Stimulated activated CD8-positive, alpha-beta memory T cell treated with anti-CD3 and anti-CD28 coated beads, Interleukin-7, amount 100 ng/mL, for 24 hours (primary cell): ENCODE measurements around the gene ZBTB48.

Experiments
- DNase-seq: peaks from one replicate; pipeline ENCODE4 v3.0.0-alpha.2; 2020; ENCODE audit warnings: low read depth

ZBTB48 gene

DNA sequence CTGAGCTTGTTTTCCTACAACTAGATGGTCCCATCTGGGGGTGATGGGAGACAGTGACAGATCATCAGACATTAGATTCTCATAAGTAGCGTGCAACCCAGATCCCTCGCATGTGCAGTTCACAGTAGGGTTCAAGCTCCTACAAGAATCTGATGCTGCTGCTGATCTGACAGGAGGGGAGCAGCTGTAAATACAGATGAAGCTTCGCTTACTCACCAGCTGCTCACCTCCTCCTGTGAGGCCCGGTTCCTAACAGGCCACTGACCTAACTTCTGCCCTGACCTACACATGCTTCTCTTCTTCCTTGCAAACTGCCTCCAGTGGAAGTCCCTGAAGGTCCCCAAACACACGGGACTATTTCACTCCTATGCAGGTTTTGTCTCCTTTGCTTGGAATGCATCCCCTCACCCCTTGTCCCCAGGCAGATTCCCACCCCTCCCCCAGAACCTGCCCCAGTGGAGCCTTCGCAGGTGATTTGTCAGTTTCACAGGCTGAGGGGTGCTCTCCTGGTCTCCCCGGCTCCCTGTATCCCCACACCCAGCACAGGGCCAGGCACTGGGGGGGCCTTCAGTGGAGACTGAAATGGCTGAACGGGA, 5.7 kb upstream of the ZBTB48 start:
- no peak for DNase-seq

DNA sequence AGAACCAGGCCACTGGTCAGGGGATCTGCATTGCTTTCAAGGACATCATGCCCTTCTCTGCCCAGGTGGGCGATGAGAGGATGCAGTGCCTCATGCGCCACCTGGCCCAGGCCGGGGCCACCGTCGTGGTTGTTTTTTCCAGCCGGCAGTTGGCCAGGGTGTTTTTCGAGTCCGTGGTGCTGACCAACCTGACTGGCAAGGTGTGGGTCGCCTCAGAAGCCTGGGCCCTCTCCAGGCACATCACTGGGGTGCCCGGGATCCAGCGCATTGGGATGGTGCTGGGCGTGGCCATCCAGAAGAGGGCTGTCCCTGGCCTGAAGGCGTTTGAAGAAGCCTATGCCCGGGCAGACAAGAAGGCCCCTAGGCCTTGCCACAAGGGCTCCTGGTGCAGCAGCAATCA, 5.0 kb upstream of the ZBTB48 start:
- DNase-seq, result no peak

DNA sequence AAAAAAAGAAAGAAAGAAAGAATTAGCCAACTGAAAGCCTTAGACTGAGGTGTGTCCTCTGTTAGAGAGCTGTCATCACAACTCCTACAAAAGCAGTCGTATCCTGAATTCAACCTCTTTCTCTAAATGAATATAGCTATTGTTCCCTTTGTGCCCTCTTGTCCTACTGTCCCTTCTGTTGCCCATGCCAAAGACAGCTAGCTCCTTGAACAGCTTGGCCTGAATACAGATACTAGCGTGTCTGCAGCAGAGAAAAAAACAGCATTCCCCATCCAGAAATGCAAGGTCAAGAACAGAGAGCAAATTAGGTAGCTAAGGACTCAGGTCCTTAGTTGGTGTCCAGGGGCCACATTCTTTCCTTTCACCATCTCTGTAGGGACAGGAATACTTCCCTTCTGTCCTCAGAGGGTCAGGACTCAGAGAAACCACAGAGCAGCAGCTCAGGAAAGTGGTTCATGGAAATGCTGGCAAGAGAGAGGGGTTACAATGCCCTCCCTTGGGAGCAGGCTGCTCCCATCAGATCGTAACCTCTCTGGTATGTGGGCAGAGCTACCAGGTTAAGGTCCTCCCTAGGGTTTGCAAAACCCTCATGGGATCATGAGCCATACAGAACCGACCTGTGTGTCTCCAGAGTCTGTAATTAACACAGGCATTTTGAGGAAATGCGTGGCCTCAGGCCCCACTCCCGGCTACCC, 1.8 kb upstream of the ZBTB48 start:
- no peak for DNase-seq

DNA sequence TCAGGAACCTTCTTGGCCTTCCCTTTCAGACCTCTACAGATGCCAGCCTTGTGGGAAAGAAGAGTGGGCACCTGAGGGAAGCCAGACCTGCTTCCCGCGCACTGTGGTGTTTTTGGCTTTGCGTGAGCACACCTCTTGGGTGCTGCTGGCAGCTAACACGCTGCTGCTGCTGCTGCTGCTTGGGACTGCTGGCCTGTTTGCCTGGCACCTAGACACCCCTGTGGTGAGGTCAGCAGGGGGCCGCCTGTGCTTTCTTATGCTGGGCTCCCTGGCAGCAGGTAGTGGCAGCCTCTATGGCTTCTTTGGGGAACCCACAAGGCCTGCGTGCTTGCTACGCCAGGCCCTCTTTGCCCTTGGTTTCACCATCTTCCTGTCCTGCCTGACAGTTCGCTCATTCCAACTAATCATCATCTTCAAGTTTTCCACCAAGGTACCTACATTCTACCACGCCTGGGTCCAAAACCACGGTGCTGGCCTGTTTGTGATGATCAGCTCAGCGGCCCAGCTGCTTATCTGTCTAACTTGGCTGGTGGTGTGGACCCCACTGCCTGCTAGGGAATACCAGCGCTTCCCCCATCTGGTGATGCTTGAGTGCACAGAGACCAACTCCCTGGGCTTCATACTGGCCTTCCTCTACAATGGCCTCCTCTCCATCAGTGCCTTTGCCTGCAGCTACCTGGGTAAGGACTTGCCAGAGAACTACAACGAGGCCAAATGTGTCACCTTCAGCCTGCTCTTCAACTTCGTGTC, 995 bp upstream of the ZBTB48 start:
- DNase-seq, result no peak

DNA sequence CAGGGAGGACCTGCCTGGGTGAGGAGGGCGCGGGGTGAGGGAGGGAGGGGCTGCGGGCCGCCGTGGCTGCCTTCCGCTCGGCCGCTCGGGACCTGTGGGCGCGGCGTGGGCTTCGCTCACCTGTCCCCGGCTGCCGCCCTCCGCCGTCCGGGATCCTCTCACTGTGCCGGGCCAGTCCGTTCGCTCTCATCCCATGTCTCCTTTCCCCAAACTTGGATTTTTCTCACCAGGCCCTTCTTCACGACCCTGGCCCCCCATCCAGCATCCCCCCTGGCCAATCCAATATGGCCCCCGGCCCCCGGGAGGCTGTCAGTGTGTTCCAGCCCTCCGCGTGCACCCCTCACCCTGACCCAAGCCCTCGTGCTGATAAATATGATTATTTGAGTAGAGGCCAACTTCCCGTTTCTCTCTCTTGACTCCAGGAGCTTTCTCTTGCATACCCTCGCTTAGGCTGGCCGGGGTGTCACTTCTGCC, 362 bp downstream of the ZBTB48 start:
- no peak for DNase-seq

DNA sequence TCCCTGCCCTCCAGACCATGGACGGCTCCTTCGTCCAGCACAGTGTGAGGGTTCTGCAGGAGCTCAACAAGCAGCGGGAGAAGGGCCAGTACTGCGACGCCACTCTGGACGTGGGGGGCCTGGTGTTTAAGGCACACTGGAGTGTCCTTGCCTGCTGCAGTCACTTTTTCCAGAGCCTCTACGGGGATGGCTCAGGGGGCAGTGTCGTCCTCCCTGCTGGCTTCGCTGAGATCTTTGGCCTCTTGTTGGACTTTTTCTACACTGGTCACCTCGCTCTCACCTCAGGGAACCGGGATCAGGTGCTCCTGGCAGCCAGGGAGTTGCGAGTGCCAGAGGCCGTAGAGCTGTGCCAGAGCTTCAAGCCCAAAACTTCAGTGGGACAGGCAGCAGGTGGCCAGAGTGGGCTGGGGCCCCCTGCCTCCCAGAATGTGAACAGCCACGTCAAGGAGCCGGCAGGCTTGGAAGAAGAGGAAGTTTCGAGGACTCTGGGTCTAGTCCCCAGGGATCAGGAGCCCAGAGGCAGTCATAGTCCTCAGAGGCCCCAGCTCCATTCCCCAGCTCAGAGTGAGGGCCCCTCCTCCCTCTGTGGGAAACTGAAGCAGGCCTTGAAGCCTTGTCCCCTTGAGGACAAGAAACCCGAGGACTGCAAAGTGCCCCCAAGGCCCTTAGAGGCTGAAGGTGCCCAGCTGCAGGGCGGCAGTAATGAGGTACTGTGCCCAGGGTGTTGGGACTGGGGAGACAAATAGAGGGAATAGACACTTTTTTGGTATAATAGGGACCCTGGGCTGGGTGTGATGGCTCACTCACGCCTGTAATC, 1.0 kb downstream of the ZBTB48 start:
- DNase-seq, result no peak

DNA sequence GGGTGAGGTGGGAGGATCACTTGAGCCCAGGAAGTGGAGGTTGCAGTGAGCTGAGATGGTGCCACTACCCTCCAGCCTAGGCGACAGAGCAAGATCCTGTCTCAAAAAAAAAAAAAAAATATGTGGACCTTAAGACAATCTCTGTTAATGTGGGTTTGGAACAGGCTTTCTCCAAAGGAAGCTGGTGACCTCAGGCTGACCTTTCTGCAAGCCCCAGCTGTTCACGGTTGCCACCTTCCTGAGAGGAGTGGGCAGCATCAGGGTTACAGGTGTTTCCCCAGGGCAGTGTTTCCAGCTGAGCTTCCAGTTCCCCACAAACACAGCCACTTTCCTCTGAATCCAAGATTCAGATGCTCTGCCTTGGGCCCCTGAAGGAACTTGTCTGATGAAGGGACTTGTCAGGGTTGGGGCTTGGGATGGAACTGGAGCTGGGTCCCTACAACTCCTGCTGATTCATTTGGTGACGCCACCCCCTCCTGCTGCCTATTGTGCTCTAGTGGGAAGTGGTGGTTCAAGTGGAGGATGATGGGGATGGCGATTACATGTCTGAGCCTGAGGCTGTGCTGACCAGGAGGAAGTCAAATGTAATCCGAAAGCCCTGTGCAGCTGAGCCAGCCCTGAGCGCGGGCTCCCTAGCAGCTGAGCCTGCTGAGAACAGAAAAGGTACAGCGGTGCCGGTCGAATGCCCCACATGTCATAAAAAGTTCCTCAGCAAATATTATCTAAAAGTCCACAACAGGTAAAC, 1.9 kb downstream of the ZBTB48 start:
- DNase-seq, result no peak

DNA sequence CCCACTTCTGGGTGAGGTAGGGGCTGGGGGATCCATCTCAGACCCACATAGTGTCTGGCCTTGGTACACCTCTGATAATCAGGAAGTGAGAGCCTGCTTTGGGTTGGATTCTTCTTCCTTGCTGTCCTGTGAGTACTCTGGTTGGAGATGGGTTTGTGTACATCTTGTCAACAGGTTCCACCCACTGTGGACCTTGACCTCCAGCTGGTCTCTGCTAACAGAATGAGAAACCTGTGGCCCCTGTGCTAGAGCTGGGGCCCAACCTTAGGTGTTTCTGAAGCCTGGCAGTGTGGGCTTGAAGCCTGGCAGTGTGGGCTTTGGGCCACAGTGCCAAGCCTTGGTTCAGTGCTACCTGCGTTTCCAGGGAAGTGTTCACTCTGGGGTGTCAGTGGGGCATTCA, 2.6 kb downstream of the ZBTB48 start:
- no peak for DNase-seq

DNA sequence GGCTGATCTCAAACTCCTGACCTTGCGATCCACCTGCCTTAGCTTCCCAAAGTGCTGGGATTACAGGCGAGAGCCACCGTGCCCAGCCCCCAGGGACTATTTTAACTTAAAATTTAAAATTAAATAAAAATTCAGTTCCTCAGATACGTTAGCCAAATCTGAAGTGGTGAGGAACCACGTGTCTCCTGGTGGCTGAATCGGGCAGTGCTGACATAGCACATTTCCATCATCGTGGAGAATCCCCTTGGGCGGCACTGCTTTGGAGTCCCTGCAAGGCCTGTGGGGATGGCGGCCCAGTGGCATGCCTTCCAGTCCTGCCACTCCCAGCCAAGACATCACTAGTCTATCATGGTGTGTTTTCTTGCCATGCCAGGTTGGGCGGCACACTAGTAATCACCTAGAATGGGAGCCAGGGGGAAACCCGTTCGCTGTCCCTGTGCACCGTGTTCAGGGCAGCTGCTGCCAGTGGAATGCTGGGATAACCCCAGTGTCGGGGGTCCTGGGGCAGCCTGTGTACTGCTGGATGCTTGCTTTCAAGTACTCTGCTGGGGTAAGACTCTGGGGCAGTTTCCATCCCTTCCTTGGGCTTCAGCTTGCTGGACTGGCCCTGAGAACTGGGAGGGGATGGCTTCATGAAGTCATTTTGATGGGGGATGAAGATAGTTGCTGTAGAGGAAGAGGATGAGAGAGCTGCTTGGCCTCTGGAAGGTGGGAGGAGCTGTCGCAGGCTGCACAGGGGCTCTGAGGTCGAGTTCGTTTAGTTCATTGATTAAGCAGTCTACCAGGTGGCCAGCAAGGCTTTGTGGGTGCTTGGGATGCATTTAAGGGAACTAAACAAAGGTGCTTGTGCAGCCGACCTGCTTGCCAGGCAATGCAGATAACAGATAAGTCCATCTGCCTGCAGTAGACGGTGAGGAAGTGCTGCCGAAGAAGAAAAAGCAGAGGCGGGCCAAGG, 4.6 kb downstream of the ZBTB48 start:
- no peak for DNase-seq

DNA sequence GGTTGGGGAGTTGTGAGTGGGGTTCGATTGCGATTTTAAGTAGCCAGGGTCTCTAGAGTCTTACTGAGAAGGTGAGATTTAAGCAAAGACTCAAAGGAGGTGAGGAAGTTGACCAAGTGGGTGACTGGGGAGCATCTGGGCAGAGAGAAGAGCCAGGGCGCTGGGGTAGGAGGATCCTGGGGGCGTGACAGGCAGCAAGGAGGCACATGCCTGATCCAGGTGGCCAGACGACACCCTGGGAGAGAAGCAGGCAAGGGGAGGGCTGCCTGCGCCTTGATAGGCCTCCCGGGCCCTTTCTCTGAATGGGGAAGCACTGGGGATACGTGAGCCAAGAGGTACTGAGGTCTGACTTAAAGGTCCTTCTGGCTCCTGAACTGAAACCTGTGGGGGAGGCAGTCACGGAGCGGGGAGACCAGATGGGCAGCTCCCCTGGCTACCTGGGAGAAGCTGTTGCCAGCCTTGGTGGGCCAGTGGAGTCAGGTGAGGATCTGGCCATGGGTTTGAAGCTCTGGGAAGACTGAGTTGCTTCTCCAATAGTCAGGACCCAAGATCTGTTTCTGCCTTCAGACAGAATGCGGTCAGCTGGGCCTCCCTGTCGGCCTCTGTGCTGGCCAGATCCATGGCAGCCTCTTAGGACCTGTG, 5.4 kb downstream of the ZBTB48 start:
- DNase-seq, result no peak

DNA sequence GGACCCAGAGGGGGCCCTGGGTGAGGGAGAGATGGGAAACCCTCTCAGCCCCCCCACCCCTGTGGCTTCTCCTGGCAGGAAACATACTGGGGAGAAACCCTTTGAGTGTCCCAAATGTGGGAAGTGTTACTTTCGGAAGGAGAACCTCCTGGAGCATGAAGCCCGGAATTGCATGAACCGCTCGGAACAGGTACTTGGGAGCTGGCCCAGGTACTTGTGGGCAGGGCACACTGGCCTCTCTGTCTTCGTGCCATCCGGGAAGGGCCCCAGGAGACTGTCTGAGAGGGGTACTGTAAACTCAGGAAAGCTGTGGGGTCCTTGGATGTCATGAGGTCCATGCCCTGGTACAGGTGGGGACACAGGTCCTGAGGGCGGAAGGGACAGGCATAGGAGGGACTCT, 6.0 kb downstream of the ZBTB48 start:
- DNase-seq, result no peak

DNA sequence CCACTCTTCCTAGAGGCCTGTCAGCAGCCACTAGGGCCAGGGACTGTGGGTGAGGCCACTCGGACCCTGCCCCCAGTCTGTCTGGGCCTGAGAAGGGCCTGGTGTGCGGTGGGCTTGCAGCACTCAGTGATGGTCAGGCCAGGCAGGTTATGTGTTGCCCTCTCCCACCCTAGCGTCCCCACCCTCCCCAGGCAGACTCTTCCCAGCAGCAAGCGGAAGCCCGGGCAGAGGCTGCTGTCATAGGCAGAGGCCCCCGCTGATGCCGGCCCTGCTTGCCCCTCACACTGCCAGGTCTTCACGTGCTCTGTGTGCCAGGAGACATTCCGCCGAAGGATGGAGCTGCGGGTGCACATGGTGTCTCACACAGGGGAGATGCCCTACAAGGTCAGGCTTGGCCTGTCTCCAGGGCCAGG, 6.6 kb downstream of the ZBTB48 start:
- no peak for DNase-seq

DNA sequence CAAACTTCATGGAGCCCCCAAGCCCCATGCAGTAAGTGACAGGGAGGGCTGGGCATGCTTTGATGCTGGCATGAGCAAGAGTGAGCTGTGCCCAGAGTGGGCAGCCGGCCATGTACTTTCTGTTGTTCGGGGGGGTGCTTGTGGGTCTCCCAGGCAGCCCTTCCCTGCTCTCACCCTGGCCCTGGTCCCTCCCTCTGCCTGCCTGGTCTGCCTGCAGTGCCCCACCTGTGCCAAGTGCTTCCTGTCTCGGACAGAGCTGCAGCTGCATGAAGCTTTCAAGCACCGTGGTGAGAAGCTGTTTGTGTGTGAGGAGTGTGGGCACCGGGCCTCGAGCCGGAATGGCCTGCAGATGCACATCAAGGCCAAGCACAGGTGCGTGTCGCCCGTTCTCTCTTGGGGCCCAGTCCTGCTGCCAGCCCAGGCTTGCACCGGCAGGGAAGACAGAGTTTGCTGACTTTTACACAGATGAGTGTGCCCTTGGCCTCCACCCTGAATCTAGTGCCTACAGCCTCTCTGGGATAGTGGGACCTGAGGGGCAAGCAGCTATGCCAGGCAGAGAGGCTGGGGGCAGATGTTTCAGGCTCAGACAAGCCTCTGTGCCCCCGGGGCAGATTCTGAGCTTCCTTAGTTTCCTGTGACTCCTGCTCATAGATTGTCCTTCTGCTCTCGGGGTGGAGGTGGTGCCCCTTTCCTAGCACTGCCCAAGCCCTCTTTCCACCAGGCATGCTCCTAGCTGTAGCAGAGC, 7.6 kb downstream of the ZBTB48 start:
- DNase-seq, result no peak

DNA sequence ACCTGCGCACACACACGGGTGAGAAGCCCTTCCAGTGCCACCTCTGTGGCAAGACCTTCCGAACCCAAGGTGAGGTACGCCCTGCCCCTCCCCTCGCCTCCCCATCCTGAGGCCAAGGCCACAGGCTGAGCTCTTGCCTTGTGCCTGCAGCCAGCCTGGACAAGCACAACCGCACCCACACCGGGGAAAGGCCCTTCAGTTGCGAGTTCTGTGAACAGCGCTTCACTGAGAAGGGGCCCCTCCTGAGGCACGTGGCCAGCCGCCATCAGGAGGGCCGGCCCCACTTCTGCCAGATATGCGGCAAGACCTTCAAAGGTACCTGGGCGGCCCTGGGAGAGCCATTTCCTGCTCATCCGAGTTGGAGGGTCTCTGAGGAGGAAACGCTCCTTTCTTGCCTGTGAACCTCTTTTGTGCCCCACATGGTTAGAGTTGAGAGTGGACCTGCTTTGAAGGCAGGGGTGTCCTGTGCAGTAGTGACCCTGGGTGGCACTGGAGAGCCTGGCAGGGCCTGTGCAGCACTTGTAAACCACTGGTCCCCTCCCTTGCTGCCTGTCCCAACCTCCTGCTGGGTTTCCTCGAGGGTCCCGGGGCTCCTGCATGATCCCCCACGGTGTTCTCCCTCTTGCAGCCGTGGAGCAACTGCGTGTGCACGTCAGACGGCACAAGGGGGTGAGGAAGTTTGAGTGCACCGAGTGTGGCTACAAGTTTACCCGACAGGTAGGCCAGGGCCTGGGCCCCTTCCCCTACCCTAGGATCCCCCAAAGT, 8.5 kb downstream of the ZBTB48 start:
- DNase-seq, result no peak

DNA sequence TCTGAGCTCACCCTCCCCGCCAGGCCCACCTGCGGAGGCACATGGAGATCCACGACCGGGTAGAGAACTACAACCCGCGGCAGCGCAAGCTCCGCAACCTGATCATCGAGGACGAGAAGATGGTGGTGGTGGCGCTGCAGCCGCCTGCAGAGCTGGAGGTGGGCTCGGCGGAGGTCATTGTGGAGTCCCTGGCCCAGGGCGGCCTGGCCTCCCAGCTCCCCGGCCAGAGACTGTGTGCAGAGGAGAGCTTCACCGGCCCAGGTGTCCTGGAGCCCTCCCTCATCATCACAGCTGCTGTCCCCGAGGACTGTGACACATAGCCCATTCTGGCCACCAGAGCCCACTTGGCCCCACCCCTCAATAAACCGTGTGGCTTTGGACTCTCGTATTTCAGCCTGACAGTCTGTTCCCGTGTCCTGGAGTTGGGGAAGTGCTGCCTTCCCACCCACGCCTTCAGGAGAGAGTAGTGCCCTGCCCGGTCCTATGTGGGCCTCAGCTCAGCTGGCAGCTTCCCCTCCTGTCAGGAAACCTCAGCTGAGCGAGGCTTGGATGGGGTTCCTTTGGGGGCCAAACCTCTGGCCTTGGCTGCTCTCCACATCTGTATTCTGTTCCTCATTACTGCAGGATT, 9.2 kb downstream of the ZBTB48 start:
- no peak for DNase-seq

DNA sequence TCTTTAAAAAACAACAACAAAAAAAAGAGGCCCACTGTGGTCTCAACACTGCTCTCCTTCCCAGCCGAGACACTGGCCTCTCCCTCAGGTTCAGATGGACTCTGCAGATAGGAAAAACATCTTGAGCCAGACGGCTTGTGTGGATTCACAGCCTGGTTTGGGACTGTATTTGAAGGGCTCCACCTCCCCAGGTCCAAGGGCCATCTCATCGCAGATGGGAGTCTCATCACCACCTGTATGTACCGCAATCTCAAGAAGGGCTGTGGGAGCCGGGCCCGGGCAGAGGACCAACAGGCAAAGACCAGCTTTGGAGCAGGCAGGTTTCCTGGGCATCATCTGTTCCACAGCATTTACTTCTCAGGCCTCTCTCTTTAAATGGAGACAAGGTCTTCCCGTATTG, 10.3 kb downstream of the ZBTB48 start:
- DNase-seq, result no peak

DNA sequence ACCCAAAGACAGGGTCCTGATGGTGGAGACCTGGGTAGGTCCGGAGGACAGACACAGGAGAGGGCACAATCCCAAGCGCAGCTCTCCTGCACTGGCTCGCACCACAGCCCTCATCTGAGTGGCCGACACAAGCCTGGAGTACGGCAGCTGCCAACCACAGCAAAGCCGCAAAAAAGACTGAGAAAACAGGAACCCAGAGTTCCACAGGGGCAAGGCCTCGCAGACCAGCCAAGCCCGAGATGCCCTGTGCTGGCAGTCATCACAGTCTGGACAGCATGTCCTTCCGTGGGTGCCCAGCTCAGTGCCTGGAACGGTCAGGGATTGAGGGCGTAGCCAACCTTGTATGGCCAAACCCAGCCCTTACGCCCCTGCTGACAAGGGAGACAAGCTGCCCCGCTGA, 11.4 kb downstream of the ZBTB48 start:
- no peak for DNase-seq

DNA sequence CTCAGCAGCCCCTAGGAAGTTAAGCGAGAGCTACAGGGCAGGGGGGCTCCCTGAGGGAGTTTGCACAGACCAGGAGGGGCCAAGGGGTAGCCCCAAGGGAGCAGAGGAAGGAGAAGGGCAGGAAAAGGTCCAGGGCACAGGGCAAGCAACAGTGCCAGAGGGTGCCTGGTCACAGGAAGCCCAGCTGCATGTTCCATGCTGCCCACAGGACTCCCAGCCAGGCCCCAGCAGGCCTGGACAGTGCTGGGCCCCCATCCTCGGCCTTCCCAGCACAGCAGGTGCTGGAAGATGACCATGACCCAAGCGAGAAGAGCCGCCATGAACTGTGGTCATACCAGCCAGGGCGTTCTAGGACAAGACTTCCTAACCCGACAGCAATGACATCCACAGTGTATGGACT, 11.8 kb downstream of the ZBTB48 start:
- DNase-seq, result no peak
